H1 (cell line): ENCODE data around the gene B4GALNT3. TPM values are rescaled to one million over a fixed set of nuclear protein-coding genes. Genes with fewer than 3 reads are reported as not detected.

Experiments used
- CTCF ChIA-PET: fragments of 300-600 bp; sonication (Branson Sonifier 250); formaldehyde crosslinking; loops from one replicate; lab custom pipeline; 2021; ENCODE audit not compliant: partially characterized antibody; lab: Charles Lee
- POLR2A ChIA-PET: fragments of 300-600 bp; sonication (Branson Sonifier 250); formaldehyde crosslinking; loops from one replicate; lab custom pipeline; 2021; ENCODE audit warnings: inconsistent platforms; ENCODE audit not compliant: partially characterized antibody; lab: Charles Lee
- DNase-seq, 2 experiments: peaks; one replicate each; pipeline versions ENCODE4 v3.0.0 to v3.0.0-alpha.2; 2010 to 2022; ENCODE audit warnings: low spot score in 2 of 2, low read depth in 1 of 2, mixed read lengths in 1 of 2
- FAIRE-seq: peaks from 2 replicates; lab custom pipeline; 2011; peaks lifted over from hg19 to GRCh38; lab: Jason Lieb, UNC
- H2AFZ ChIP-seq: 2 replicates; pipeline ENCODE4 v1.8.1; 2012; ENCODE audit warnings: low read length, inconsistent platforms
- H2AK5ac ChIP-seq: 2 replicates; pipeline ENCODE4 v1.6.1; 2013; ENCODE audit warnings: low read depth, low read length
- H2BK120ac ChIP-seq: replicated peaks from 2 replicates; pipeline ENCODE3; 2013; ENCODE audit warnings: low read depth, low read length, inconsistent platforms
- H2BK12ac ChIP-seq: 2 replicates; pipeline ENCODE4 v1.6.1; 2013; ENCODE audit warnings: low read depth, low read length
- H2BK15ac ChIP-seq: 2 replicates; pipeline ENCODE4 v1.6.1; 2013; ENCODE audit warnings: low read length
- H2BK20ac ChIP-seq: 2 replicates; pipeline ENCODE4 v1.6.1; 2013; ENCODE audit warnings: low read length
- H2BK5ac ChIP-seq: 2 replicates; pipeline ENCODE4 v1.6.1; 2013; ENCODE audit warnings: low read depth, low read length
- H3K14ac ChIP-seq: 2 replicates; pipeline ENCODE4 v1.6.1; 2013; ENCODE audit warnings: inconsistent platforms; ENCODE audit not compliant: insufficient read length
- H3K18ac ChIP-seq: 2 replicates; pipeline ENCODE4 v1.6.1; 2013; ENCODE audit warnings: low read length; ENCODE audit errors: extremely low read depth
- H3K23ac ChIP-seq: 2 replicates; pipeline ENCODE4 v1.6.1; 2013; ENCODE audit warnings: inconsistent platforms; ENCODE audit not compliant: insufficient read length
- H3K23me2 ChIP-seq: 2 replicates; pipeline ENCODE4 v1.6.1; 2013; ENCODE audit warnings: low read depth, low read length
- H3K27ac ChIP-seq: 2 replicates; pipeline ENCODE4 v1.6.1; 2011; ENCODE audit warnings: low read depth, low read length, inconsistent platforms
- H3K27me3 ChIP-seq, 4 experiments: replicated peaks in 1 of 4; 1 replicate in 1 of 4; 2 replicates in 3 of 4; pipeline versions ENCODE4 v1.6.1 to v1.8.1; 2011 to 2013; ENCODE audit warnings: low read length in 3 of 4, mild to moderate bottlenecking in 3 of 4, inconsistent platforms in 2 of 4, mixed read lengths in 2 of 4, moderate library complexity in 1 of 4; ENCODE audit not compliant: control insufficient read depth in 3 of 4, insufficient read depth in 3 of 4; ENCODE audit errors: extremely low read depth in 1 of 4
- H3K36me3 ChIP-seq, 4 experiments: 2 replicates each; pipeline versions ENCODE4 v1.6.1 to v1.8.1; 2011 to 2013; ENCODE audit warnings: mild to moderate bottlenecking in 4 of 4, low read length in 3 of 4, moderate library complexity in 2 of 4, control low read depth in 1 of 4, inconsistent platforms in 1 of 4; ENCODE audit not compliant: insufficient read depth in 4 of 4, control insufficient read depth in 2 of 4
- H3K4ac ChIP-seq: replicated peaks from 2 replicates; pipeline ENCODE3; 2013; ENCODE audit warnings: low read length, low read depth, mixed read lengths, inconsistent platforms; ENCODE audit not compliant: insufficient read length
- H3K4me1 ChIP-seq, 4 experiments: replicated peaks in 1 of 4; 1 replicate in 1 of 4; 2 replicates in 3 of 4; pipeline versions ENCODE4 v1.6.1 to v1.8.1; 2011 to 2013; ENCODE audit warnings: low read length in 3 of 4, inconsistent platforms in 2 of 4, mixed read lengths in 1 of 4; ENCODE audit not compliant: insufficient read depth in 4 of 4, control insufficient read depth in 3 of 4
- H3K4me2 ChIP-seq, 2 experiments: 2 replicates each; pipeline versions ENCODE4 v1.6.1 to v1.8.1; 2011 to 2013; ENCODE audit warnings: low read depth in 2 of 2, low read length in 2 of 2, control low read depth in 1 of 2, inconsistent platforms in 1 of 2, mild to moderate bottlenecking in 1 of 2; ENCODE audit not compliant: insufficient read depth in 1 of 2
- H3K4me3 ChIP-seq, 4 experiments: fragments of 200-600, 300-600 bp in 1 of 4; sonication (generic), shearing (Covaris generic), sonication (Bioruptor Twin) in 1 of 4; 2 replicates each; pipeline versions ENCODE4 v1.5.1 to v1.8.1; 2011 to 2016; ENCODE audit warnings: low read length in 4 of 4, low read depth in 3 of 4, control low read depth in 2 of 4, inconsistent platforms in 2 of 4, mild to moderate bottlenecking in 2 of 4, mixed read lengths in 1 of 4, moderate library complexity in 1 of 4; ENCODE audit not compliant: insufficient read depth in 2 of 4; ENCODE audit errors: extremely low read depth in 1 of 4
- H3K56ac ChIP-seq: replicated peaks from 2 replicates; pipeline ENCODE3; 2013; ENCODE audit warnings: low read depth, mild to moderate bottlenecking, mixed read lengths, low read length, inconsistent platforms; ENCODE audit not compliant: insufficient read length
- H3K79me1 ChIP-seq: 2 replicates; pipeline ENCODE4 v1.6.1; 2013; ENCODE audit warnings: low read depth, low read length, control low read depth
- H3K79me2 ChIP-seq, 2 experiments: 2 replicates each; pipeline versions ENCODE4 v1.6.1 to v1.8.1; 2012 to 2013; ENCODE audit warnings: low read length in 2 of 2, mild to moderate bottlenecking in 2 of 2, inconsistent platforms in 1 of 2; ENCODE audit not compliant: insufficient read depth in 2 of 2, control insufficient read depth in 1 of 2
- H3K9ac ChIP-seq, 4 experiments: replicated peaks in 1 of 4; 1 replicate in 1 of 4; 2 replicates in 3 of 4; pipeline versions ENCODE4 v1.6.1 to v1.8.1; 2011 to 2013; ENCODE audit warnings: low read depth in 3 of 4, low read length in 3 of 4, control low read depth in 2 of 4, mild to moderate bottlenecking in 2 of 4, moderate library complexity in 2 of 4, inconsistent platforms in 1 of 4; ENCODE audit errors: extremely low read depth in 1 of 4
- H3K9me3 ChIP-seq, 2 experiments: 2 replicates each; pipeline versions ENCODE4 v1.6.1 to v1.8.1; 2012 to 2013; ENCODE audit warnings: mild to moderate bottlenecking in 2 of 2, moderate library complexity in 2 of 2, control low read depth in 1 of 2, inconsistent platforms in 1 of 2, low read depth in 1 of 2, low read length in 1 of 2, mixed read lengths in 1 of 2; ENCODE audit not compliant: insufficient read depth in 2 of 2
- H4K20me1 ChIP-seq, 2 experiments: replicated peaks in 1 of 2; 2 replicates each; pipeline versions ENCODE3 to v1.8.1; 2011 to 2013; ENCODE audit warnings: inconsistent platforms in 2 of 2, low read length in 2 of 2, mild to moderate bottlenecking in 1 of 2; ENCODE audit not compliant: insufficient read depth in 2 of 2, control insufficient read depth in 1 of 2
- H4K5ac ChIP-seq: 2 replicates; pipeline ENCODE4 v1.6.1; 2013; ENCODE audit warnings: low read length, low read depth, mixed read lengths, inconsistent platforms; ENCODE audit not compliant: insufficient read length
- H4K8ac ChIP-seq: 2 replicates; pipeline ENCODE4 v1.8.0; 2013; ENCODE audit warnings: mild to moderate bottlenecking, moderate library complexity, low read length, inconsistent platforms; ENCODE audit not compliant: insufficient read depth; ENCODE audit errors: extremely low read depth
- H4K91ac ChIP-seq: replicated peaks from 2 replicates; pipeline ENCODE3; 2013; ENCODE audit warnings: low read length, mixed read lengths, inconsistent platforms; ENCODE audit not compliant: insufficient read length
- BACH1 ChIP-seq: IDR thresholded peaks from 2 replicates; pipeline ENCODE4 v1.6.1; 2012; ENCODE audit warnings: low read length, improper control_type of control experiment
- CBX5 ChIP-seq: fragments of 300-800, 300-1000 bp; sonication (generic); IDR thresholded peaks from 2 replicates; pipeline ENCODE4 v1.7.1; 2016; ENCODE audit warnings: antibody characterized with exemption, low read length, low read depth
- CTCF ChIP-seq, 3 experiments: IDR thresholded peaks; 1 replicate in 2 of 3; 2 replicates in 1 of 3; pipeline versions ENCODE4 v1.5.1 to v1.6.1; 2011; ENCODE audit warnings: low read length in 3 of 3, mild to moderate bottlenecking in 3 of 3, inconsistent platforms in 2 of 3, low read depth in 1 of 3, moderate library complexity in 1 of 3; ENCODE audit not compliant: insufficient read depth in 1 of 3; ENCODE audit errors: control extremely low read depth in 1 of 3
- EGR1 ChIP-seq: IDR thresholded peaks from 2 replicates; pipeline ENCODE4 v1.6.1; 2011; ENCODE audit warnings: low read depth, low read length, borderline replicate concordance
- EP300 ChIP-seq, 2 experiments: IDR thresholded peaks; 1 replicate in 1 of 2; 2 replicates in 1 of 2; pipeline ENCODE4 v1.6.1; 2011 to 2012; ENCODE audit warnings: low read depth in 2 of 2, low read length in 2 of 2, mild to moderate bottlenecking in 2 of 2, borderline replicate concordance in 1 of 2, inconsistent platforms in 1 of 2, moderate library complexity in 1 of 2
- POLR2A ChIP-seq, 2 experiments: IDR thresholded peaks; 1 replicate in 1 of 2; 2 replicates in 1 of 2; pipeline ENCODE4 v1.6.1; 2011; ENCODE audit warnings: low read depth in 2 of 2, low read length in 2 of 2, mild to moderate bottlenecking in 2 of 2; ENCODE audit errors: control extremely low read depth in 1 of 2
- RXRA ChIP-seq: IDR thresholded peaks from 2 replicates; pipeline ENCODE4 v1.6.1; 2011; ENCODE audit warnings: low read depth, mild to moderate bottlenecking, low read length, moderate library complexity; ENCODE audit not compliant: insufficient read depth
- WGBS, 2 experiments: shearing (Covaris generic) in 1 of 2; methylation state at CpG; one replicate each; pipeline versions ENCODE4 v1.1.6 to v1.1.7; 2013 to 2015; ENCODE audit warnings: low lambda C conversion rate in 2 of 2, mixed read lengths in 2 of 2, inconsistent platforms in 1 of 2, low coverage in 1 of 2, missing lambda C conversion rate in 1 of 2; ENCODE audit not compliant: insufficient replicate concordance in 2 of 2, insufficient coverage in 1 of 2, insufficient read length in 1 of 2; ENCODE audit errors: extremely low coverage in 1 of 2, missing lambda C conversion rate in 1 of 2; 5-methylcytosine and 5-hydroxymethylcytosine counted together
- polyA plus RNA-seq, 7 experiments: library from polyadenylated mRNA; depleted of rRNA in 3 of 7; stranded (reverse) in 5 of 7; unstranded in 2 of 7; fragments of >200 nt in 5 of 7; fragments of 200-250 nt in 2 of 7; gene quantifications; 1 replicate in 5 of 7; 2 replicates in 1 of 7; 4 replicates in 1 of 7; pipeline versions ENCODE4 v1.2.1 to v1.2.3, GENCODE V29; 2011 to 2013; ENCODE audit warnings: missing spikeins in 2 of 7, mixed read lengths in 2 of 7
- total RNA-seq: library from RNA; stranded (reverse); fragmentation: NEBNext Ultra II Directional; extraction: Animal tissue kit (Norgen Biotek cat#: 25700); gene quantifications from 2 replicates; pipeline ENCODE4 v1.2.1, GENCODE V29; 2021

Gene B4GALNT3
- total and polyA plus RNA-seq, 2 of the 8 experiments (the other 6 are each of a cell fraction or from before 2014, with no cell fraction given) = 12.5 to 20.3 TPM

DNA sequence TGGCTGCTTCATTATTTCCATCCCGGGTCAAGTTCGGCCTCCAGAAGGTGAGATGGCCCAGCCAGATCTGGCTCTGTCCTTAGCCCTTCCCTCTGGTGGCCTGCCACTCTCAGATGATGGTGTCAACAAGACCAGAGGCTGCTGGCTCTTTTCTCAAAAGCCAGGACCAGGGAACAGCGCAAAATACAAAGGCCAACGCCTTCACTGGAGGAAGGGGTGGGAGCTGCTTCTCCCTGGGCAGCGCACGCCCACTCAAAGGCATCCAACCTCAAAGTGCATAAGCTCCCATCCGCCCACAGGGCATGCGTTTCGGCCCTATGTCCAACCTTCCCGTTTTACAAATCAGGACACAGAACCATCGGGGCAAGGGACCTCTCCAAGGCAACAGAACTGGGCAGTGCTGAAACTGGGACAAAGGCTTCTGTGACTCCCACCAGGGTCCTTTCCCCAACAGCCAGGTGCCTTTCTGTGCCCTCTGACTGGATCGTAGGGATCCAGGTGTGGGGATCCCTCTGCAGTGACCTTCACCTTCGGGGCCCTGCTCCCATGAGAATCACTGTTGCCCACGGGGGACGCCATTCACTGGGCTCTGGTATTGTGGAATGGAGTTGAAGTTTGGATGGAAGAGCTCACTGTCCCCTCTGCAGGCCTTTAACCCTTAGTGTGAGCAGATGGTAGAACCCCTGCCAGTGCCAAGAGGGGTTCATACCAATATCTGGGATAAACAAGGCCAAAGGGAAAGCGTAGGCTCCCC lies 126.8 kb downstream of the B4GALNT3 start:
- H3K23me2 ChIP-seq = no peaks in the 10 kb centered on the region
- H2BK15ac ChIP-seq = no peak overlapping the region
- DNase-seq (no peak), FAIRE-seq (no peak)
- 96% methylated on average over 16 of the region's 16 CpGs; no CpG with 5 or more reads in 1 of the 2 experiments for WGBS, 2 experiments
- no peak overlapping the region for H3K4ac ChIP-seq
- H2BK12ac ChIP-seq = no peak overlapping the region
- H3K27ac ChIP-seq = no peak overlapping the region
- no peak overlapping the region for H3K14ac ChIP-seq
- no peak overlapping the region for H2BK120ac ChIP-seq
- no peak overlapping the region for H2AFZ ChIP-seq
- H4K91ac ChIP-seq = no peak overlapping the region
- no peak overlapping the region for H4K5ac ChIP-seq
- no peak overlapping the region for H3K9ac ChIP-seq
- no peak overlapping the region for H3K4me2 ChIP-seq
- no peak overlapping the region for H4K8ac ChIP-seq
- ChIA-PET CTCF (interaction anchor here (0.9 to 3.1 kb wide), 4 partner anchors 10 to 229 kb away, joined by 3 to 17 read pairs (median 8); no protein-coding TSS in a partner anchor), POLR2A (no interaction called here)
- H3K79me1 ChIP-seq = no peaks in the 10 kb centered on the region
- H2AK5ac ChIP-seq = no peak overlapping the region
- H3K4me3 ChIP-seq = no peak overlapping the region
- H2BK20ac ChIP-seq = no peak overlapping the region
- no peaks in the 10 kb centered on the region for H3K36me3 ChIP-seq
- no peaks in the 10 kb centered on the region for H3K79me2 ChIP-seq
- no peaks in the 10 kb centered on the region for H3K9me3 ChIP-seq
- no peak overlapping the region for H3K23ac ChIP-seq
- H3K56ac ChIP-seq = no peak overlapping the region
- no peaks in the 10 kb centered on the region for H4K20me1 ChIP-seq
- H3K18ac ChIP-seq = no peak overlapping the region
- no peaks in the 10 kb centered on the region for H3K27me3 ChIP-seq
- no peaks in the 10 kb centered on the region for H3K4me1 ChIP-seq
- H2BK5ac ChIP-seq = no peak overlapping the region
- TF ChIP-seq EGR1 = no peak
- TF ChIP-seq POLR2A (IDR thresholded peaks at IDR 0.05; ENCODE audit: control extremely low read depth in 1 of 2, low read depth in 2 of 2, low read length in 2 of 2) = no peak
- no peak for TF ChIP-seq EP300 (IDR thresholded peaks at IDR 0.05; ENCODE audit: borderline replicate concordance in 1 of 2, low read depth in 2 of 2, low read length in 2 of 2)
- no peak for TF ChIP-seq BACH1
- no peak for TF ChIP-seq RXRA
- TF ChIP-seq CBX5 = no peak
- TF ChIP-seq CTCF (IDR thresholded peaks at IDR 0.05; ENCODE audit: control extremely low read depth in 1 of 3, insufficient read depth in 1 of 3, low read depth in 1 of 3, low read length in 3 of 3) = no peak
